PC-9 (cell line): Measurements from ENCODE around the gene ARID4B.

Experiments used
- CTCF ChIP-seq: fragments of 200-600 bp; sonication (generic); conservative IDR thresholded peaks from 2 replicates; pipeline ENCODE4 v1.6.1; 2017; ENCODE audit warnings: mixed run types, antibody characterized with exemption, mild to moderate bottlenecking, moderate library complexity
- EZH2 ChIP-seq: fragments of 200-600 bp; sonication (generic); IDR thresholded peaks from 2 replicates; pipeline ENCODE4 v1.8.0; 2017; ENCODE audit warnings: antibody characterized with exemption, low read depth

DNA sequence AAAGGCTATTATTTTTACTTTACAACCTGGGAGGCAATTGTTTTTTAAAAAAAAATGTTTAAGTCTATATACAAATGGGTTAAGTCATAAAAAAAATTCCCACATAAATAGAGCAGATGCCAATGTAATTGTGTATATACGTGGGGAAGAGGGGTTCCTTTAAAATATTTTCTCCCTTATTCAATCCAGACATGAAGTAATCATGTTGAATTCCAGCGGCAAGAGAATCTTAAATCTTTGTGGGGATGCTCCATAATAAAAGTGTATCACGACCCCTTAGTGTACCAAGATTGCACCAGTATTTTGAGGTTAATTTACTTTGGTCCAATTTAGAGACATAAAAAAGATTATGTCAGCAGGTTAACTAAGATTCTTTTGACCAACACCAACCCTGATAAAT, 62.1 kb downstream of the ARID4B start:
- TF ChIP-seq CTCF: no peak
- TF ChIP-seq EZH2: no peak
